T-helper 17 cell (primary cell): ENCODE measurements around the gene CMTM8. TPM values are rescaled to one million over a fixed set of nuclear protein-coding genes. Genes with fewer than 3 reads are reported as not detected.
"Not testable (repeated sequence)": the region's sequence is repeated elsewhere in the genome, so short reads cannot be mapped to it uniquely, and the experiment has no call there.

Experiments used
- ATAC-seq: fragments of 150-1000 bp; cut with Tn5 transposase; 2 replicates; pipeline ENCODE4 v1.10.0; 2021; ENCODE audit warnings: mild to moderate bottlenecking, moderate library complexity
- DNase-seq, 3 donors: peaks; one replicate each; pipeline versions ENCODE4 v3.0.0 to v3.0.0-alpha.2; 2020 to 2021
- H3K9me3 ChIP-seq: one replicate; pipeline ENCODE4 v1.7.0; 2013; ENCODE audit warnings: low read length, mild to moderate bottlenecking; ENCODE audit not compliant: control insufficient read depth, poor library complexity, severe bottlenecking
- H3K27ac Mint-ChIP-seq: one replicate; pipeline ENCODE4 v1.8.0; 2022; ENCODE audit warnings: mild to moderate bottlenecking, moderate library complexity, mixed read lengths
- H3K27me3 Mint-ChIP-seq: one replicate; pipeline ENCODE4 v1.8.0; 2022; ENCODE audit warnings: mixed read lengths
- H3K36me3 Mint-ChIP-seq: one replicate; pipeline ENCODE4 v1.8.0; 2022; ENCODE audit warnings: low read depth, mixed read lengths
- H3K4me1 Mint-ChIP-seq: one replicate; pipeline ENCODE4 v1.8.0; 2022; ENCODE audit warnings: mild to moderate bottlenecking, mixed read lengths
- H3K4me3 Mint-ChIP-seq: one replicate; pipeline ENCODE4 v1.8.0; 2022; ENCODE audit warnings: mild to moderate bottlenecking, moderate library complexity, mixed read lengths
- total RNA-seq, 4 donors: library from RNA in 2 of 4; stranded (reverse) in 2 of 4; gene quantifications; one replicate each; pipeline ENCODE4 v1.2.3 and lab custom pipeline; 2022 to 2026

Gene CMTM8
- total RNA-seq, 2 donors from 2014 or later = 6.3 to 16.4 TPM

DNA sequence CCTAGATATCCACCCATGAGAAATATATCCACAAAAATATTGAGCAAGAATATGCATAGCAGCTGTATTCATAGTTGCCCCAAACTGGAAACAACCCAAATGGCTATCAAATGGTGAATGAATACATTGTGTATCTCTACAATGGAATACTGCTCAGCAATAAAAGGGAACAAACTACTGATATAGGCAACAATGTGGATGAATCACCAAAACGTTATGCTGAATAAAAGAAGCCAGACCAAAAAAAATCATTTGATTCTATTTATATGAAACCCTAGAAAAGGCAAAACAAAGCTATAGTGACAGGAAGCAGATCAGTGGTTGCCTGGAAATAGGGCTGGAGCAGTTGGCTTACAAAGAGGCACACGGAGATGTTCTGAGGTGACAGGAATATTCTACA is 137.6 kb downstream of the CMTM8 start:
- Mint-ChIP-seq H3K36me3 (no peaks in the 10 kb centered on the region), H3K27me3 (no peaks in the 10 kb centered on the region), H3K4me1 (peaks cover 20% of the 10 kb centered on the region), H3K27ac (no peak overlapping the region), H3K4me3 (no peak overlapping the region)
- no peak for DNase-seq
- ATAC-seq = no peak
- no peaks in the 10 kb centered on the region for H3K9me3 ChIP-seq

DNA sequence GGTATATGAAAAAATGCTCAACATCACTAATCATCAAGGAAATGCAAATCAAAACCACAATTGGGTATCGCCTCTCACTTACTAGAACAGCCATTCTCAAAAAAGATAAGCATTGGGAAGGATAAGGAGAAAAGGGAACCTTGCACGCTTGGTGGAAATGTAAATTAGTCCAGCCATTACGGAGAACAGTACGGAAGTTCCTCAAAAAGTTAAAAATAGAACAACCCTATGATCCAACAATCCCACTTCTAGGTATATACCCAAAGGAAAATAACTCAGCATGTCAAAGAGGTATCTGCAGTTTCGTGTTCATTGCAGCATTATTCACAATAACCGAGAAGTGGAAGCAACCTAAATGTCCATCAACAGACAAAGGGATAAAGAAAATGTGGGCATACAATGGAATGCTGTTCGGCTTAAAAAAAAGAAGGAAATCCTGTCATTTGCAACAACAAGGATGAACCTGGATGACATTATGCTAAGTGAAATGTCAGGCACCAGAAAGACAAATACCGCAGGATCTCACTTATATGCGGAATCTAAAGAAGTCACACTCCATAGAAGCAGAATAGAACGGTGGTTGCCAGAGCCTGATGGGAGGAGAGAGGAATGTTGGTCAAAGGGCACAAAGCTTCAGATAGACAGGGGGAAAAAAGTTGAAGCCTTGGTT is 141.5 kb downstream of the CMTM8 start:
- H3K36me3 Mint-ChIP-seq = no peaks in the 10 kb centered on the region

DNA sequence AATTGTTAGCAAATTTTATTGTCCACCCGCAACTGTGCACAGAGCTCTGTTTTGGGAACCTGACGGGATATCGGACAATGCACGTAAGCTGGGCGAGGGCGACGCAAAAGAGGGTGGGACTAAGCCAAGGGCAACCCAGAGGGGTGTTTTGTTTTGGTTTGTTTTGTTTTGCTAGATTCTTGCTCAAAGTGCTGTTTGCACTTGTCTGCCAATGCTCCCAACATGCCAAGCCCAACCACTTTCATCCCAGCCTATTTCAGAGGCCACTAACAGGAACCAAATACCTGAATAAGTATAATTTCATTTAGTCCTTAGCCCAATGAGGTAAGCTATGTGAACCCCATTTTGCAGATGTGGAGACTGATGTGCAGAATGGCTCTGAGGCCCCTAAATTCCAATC is 143.4 kb downstream of the CMTM8 start:
- Mint-ChIP-seq H3K4me3 (no peak overlapping the region), H3K36me3 (no peaks in the 10 kb centered on the region), H3K4me1 (peaks cover 20% of the 10 kb centered on the region), H3K27me3 (peaks cover 5% of the 10 kb centered on the region), H3K27ac (peak overlapping the region; percentile 29)
- no peak for DNase-seq
- no peak for ATAC-seq
- H3K9me3 ChIP-seq = no peaks in the 10 kb centered on the region

More for the DNA sequence above, 141.5 kb downstream of the CMTM8 start:
- no peaks in the 10 kb centered on the region for H3K9me3 ChIP-seq
- ATAC-seq (no peak), DNase-seq (no peak)
- H3K4me1 Mint-ChIP-seq = peaks cover 19% of the 10 kb centered on the region
- H3K27ac Mint-ChIP-seq = no peak overlapping the region
- no peak overlapping the region for H3K4me3 Mint-ChIP-seq
- H3K27me3 Mint-ChIP-seq = peaks cover 4% of the 10 kb centered on the region

DNA sequence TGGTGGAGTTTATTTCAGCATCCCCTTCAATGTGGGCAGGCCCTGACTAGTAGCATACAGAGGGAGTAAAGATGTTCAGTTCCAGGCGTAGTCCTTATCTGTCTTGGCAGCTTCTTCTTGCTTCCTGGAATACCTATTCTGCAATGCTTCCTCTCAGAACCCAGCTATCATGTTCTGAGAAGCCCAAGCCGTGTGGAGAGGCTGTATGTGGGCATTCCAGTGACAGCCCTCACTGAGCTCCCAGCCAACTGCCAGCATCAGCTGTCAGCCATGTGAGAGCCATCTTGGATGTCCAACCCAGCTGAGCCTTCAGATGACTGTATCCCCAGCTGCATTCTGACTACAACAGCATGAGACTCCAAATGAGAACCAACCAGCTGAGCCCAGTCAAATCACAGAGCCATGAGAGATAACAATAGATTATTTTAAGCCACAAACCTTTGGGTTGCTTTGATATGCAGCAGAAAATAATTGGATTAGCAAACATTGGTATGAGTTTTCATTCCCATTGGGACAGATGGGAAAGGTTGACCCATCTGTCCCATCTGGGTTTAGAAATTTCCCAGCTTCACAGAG is 144.7 kb downstream of the CMTM8 start:
- H3K9me3 ChIP-seq = no peaks in the 10 kb centered on the region
- Mint-ChIP-seq H3K4me3 (no peak overlapping the region), H3K27ac (no peak overlapping the region), H3K4me1 (peaks cover 20% of the 10 kb centered on the region), H3K36me3 (no peaks in the 10 kb centered on the region), H3K27me3 (peaks cover 5% of the 10 kb centered on the region)
- no peak for ATAC-seq
- no peak for DNase-seq

DNA sequence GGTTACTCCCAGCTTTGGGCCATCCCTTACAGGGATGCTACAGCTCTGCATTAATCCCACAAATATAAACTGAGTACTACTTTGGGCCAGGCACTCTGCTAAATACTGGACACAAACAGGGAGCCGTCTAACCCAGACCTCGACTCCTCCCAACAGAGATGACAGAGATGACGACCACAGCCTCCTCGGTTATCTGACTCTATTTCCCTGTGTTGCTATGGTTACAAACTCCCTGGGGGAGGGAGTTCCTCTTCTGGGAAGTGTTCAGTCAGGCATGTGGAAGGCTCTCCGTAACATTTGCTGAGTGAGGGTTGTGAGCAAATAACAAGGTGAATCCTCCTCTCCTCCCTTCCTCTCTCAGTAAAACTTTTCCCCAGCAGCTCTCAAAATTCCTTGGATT is 146.5 kb downstream of the CMTM8 start:
- H3K4me3 Mint-ChIP-seq = no peak overlapping the region
- peak; percentile 42 for ATAC-seq

DNA sequence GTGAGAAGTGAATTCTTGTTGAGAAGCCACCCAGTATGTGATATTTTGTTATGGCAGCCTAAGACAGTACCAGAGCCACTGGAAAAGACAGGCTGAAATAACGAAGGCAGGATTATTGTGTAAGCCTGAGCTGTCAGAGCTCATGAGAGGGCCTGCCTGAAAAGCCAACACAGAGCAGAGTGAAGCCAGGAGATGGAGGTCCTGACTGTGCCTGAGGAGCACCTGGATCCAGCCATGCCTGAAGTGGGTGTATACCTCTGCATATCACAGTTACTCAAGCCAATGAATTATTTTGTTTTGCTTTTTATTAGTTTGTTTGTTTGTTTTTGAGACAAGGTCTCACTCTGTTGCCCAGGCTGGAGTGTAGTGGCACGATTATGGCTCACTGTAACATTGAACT is 149.0 kb downstream of the CMTM8 start:
- H3K9me3 ChIP-seq = no peaks in the 10 kb centered on the region
- no peak overlapping the region for H3K27ac Mint-ChIP-seq
- ATAC-seq (no peak), DNase-seq (no peak)
- peaks cover 23% of the 10 kb centered on the region for H3K4me1 Mint-ChIP-seq
- H3K4me3 Mint-ChIP-seq = no peak overlapping the region
- no peaks in the 10 kb centered on the region for H3K36me3 Mint-ChIP-seq
- peaks cover 5% of the 10 kb centered on the region for H3K27me3 Mint-ChIP-seq

More for the DNA sequence above, 146.5 kb downstream of the CMTM8 start:
- Mint-ChIP-seq H3K27ac (peak overlapping the region; percentile 80), H3K4me1 (peaks cover 17% of the 10 kb centered on the region), H3K27me3 (peaks cover 5% of the 10 kb centered on the region), H3K36me3 (no peaks in the 10 kb centered on the region)
- DNase-seq = no peak
- H3K9me3 ChIP-seq = no peaks in the 10 kb centered on the region

DNA sequence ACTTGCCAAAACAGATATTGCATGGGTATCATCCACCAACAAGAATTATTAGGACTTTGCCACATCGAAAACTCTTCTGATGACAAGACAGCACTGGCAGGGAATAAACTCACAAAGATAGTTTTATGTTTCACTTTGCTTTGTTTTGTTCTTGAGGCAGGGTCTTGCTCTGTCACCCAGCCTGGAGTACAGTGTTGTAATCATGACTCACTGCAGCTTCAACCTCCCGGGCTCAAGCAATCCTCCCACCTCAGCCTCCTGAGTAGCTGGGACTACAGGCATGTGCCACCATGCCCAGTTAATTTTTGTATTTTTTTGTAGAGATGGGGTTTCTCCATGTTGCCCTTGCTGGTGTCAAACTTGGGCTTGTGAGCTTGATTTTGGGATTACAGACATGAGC is 151.1 kb downstream of the CMTM8 start:
- not testable (repeated sequence) for DNase-seq, H3K4me3 Mint-ChIP-seq, ATAC-seq, H3K9me3 ChIP-seq, H3K27me3 Mint-ChIP-seq, H3K36me3 Mint-ChIP-seq
- peaks cover 37% of the 10 kb centered on the region for H3K4me1 Mint-ChIP-seq
- H3K27ac Mint-ChIP-seq = peak overlapping the region; percentile 97

DNA sequence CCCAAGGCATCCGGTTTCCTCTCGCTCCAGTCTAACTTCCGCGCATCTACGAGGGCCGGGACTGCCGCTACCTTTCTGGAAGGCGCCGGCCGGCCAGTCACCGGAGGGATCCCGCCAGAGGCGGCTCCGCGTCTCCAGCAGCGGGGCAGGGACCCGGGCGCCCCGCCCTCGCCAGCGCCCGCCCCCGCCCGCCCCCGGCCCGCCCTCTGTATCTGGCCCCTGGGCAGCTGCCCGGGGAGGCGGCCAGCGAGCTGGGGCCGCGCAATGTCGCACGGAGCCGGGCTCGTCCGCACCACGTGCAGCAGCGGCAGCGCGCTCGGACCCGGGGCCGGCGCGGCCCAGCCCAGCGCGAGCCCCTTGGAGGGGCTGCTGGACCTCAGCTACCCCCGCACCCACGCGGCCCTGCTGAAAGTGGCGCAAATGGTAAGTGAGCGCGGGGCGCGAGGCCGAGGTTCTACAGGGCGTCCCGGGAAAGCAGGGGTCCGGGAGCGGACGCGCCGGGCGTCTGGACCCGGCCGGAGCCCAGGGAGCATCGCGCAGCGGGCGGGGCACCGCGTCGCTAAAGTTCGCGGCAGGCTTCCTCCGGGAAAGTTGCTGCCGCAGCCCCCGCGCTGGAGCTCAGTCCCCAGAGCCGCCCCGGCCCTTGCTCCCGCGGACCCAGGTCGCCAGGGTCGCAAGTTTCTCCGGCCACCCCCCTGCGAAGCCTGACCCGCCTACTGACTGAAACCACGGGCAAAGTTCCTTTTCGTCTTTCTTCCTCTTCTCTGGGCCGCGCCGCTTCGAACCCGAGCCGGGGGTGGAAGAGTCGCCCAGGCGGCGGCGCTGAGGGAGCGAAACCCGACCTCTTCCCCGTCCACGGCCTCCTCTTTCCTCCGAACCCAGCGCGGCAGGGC is 153.4 kb downstream of the CMTM8 start, which contains the start of gene CMTM7:
Gene CMTM7 (plus strand): TSS at position 211 of the 893 bp plus-strand sequence. CDS start 54 bp downstream, at position 265.
- ATAC-seq = peak; percentile 70
- Mint-ChIP-seq H3K4me3 (peak within 1 kb of the TSS; percentile 98), H3K4me1 (peaks cover 36% of the 10 kb centered on the region), H3K36me3 (no peaks in the 10 kb centered on the region), H3K27me3 (no peaks in the 10 kb centered on the region), H3K27ac (peak within 1 kb of the TSS; percentile 97)
- peak; percentile 27 to 68 (median 65) for DNase-seq
- H3K9me3 ChIP-seq = no peaks in the 10 kb centered on the region

DNA sequence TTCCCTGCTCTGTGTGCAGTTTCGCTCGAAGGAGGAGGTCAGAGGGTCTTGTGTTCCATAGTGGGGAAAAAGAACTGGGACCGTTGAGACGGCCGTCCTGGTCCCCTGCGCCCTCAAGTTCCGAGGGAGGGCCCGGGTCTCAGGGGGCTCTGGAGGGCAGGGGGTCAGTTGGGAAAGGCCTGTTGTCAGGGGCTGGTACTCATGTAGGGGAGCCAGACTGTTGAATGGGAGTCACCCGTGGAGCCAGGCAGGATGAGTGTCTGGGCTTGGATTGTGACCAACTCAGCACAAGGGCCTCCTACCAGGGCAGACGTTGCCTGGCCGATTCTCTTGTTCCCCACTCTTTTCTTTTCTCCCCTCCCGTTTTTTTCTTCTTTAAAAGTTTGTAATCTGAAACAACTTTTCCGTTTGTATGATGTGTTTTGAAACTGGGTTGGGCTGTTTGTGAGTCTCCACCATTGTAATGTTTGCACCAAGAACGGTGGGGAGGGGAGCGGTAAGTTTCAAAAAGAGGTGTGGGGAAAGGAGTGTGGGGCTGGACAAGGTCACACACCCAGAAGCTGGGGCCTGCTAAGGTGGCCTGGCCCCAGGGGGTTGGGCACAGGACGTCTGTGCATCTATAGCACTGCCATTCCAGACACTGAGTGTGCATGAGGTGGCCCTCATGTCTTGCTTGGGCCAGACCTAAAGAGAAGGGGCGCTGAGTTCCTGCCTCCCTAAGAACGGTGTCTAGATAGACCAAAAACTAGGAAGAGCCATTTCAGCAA is 154.2 kb downstream of the CMTM8 start:
- no peaks in the 10 kb centered on the region for H3K9me3 ChIP-seq
- Mint-ChIP-seq H3K27me3 (no peaks in the 10 kb centered on the region), H3K36me3 (no peaks in the 10 kb centered on the region), H3K4me1 (peaks cover 38% of the 10 kb centered on the region), H3K4me3 (peak overlapping the region; percentile 98), H3K27ac (peak overlapping the region; percentile 96)
- DNase-seq (no peak), ATAC-seq (peak; percentile 39)

DNA sequence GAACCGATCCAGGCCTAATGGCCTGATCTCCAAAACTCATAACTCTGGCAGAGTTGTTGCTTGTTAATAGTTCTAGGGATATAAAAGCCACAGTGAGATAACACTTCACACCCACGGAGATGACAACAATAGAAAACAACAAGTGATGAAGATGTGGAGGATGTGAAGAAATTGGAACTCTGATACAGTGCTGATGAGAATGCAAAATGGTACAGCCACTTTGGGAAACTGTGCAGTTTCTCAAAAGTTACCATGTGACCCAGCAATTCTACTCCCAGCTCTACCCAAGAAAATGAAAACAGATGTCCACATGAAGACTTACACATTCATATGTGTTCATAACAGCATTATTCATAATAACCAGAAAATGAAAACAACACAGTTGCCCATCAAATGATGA is 157.0 kb downstream of the CMTM8 start:
- DNase-seq (no peak), ATAC-seq (no peak)
- H3K36me3 Mint-ChIP-seq = no peaks in the 10 kb centered on the region
- no peaks in the 10 kb centered on the region for H3K9me3 ChIP-seq
- no peak overlapping the region for H3K4me3 Mint-ChIP-seq
- H3K27me3 Mint-ChIP-seq = no peaks in the 10 kb centered on the region
- peaks cover 57% of the 10 kb centered on the region for H3K4me1 Mint-ChIP-seq
- peak overlapping the region; percentile 72 for H3K27ac Mint-ChIP-seq

DNA sequence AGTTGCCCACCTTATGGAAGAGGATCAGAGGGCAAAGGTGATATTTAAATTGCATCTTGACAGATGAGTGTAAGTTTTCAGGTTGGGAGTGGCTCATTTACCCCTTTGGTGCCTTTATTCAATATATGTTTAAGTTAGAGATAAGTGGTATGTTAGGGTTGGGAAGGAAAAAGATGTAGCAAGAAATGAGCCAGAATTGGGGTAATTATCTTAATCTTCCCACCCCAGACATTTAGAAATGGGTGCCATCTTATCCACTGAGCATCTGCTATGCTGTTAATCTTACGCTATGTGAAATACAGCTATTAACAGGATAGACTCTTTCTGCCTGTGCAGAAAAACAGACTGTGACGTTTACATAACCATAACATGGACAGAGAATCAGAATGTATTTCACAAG is 159.5 kb downstream of the CMTM8 start:
- DNase-seq (no peak), ATAC-seq (no peak)
- Mint-ChIP-seq H3K27me3 (no peaks in the 10 kb centered on the region), H3K4me3 (no peak overlapping the region), H3K27ac (peak overlapping the region; percentile 90), H3K36me3 (no peaks in the 10 kb centered on the region), H3K4me1 (peaks cover 54% of the 10 kb centered on the region)
- no peaks in the 10 kb centered on the region for H3K9me3 ChIP-seq

DNA sequence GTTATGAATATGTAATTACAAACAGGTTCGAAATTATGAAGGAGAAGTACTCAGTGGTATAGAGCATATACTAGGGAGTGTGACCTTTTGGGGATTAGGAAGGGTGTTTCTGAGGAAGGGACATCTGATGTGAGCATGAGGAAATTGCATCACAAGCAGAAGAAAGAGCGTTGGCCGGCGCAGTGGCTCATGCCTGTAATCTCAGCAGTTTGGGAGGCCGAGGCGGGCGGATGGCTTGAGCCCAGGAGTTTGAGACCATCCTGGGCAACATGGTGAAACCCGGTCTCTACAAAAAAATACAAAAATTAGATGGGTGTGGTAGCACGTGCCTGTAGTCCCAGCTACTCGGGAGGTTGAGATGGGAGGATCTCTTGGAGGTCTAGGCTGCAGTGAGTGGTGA is 160.1 kb downstream of the CMTM8 start:
- H3K27me3 Mint-ChIP-seq = no peaks in the 10 kb centered on the region
- no peak for DNase-seq
- no peak for ATAC-seq
- peaks cover 50% of the 10 kb centered on the region for H3K4me1 Mint-ChIP-seq
- no peaks in the 10 kb centered on the region for H3K36me3 Mint-ChIP-seq
- H3K4me3 Mint-ChIP-seq = no peak overlapping the region
- H3K9me3 ChIP-seq = no peaks in the 10 kb centered on the region
- H3K27ac Mint-ChIP-seq = peak overlapping the region; percentile 90
